Measurements from ENCODE around the gene EFCAB8. TPM values are rescaled to one million over a fixed set of nuclear protein-coding genes. Genes with fewer than 3 reads are reported as not detected.

EFCAB8 gene
- total RNA-seq, 1 donor from 2014 or later, result 0.41 TPM

GRCh38 chr20:33007376-33008335 lies 148.9 kb downstream of the EFCAB8 start, which contains the start of gene BPIFB2:
Gene BPIFB2, plus strand, starts transcription at chr20:33007704. Its CDS starts 871 bp downstream, at chr20:33008575.
- no peaks in the 10 kb centered on the region for H3K79me2 ChIP-seq (ENCODE audit: insufficient read depth, low read length)
- no peak within 1 kb of the TSS for H3K27ac ChIP-seq (ENCODE audit: low read depth, low read length)
- no peaks in the 10 kb centered on the region for H3K9me3 ChIP-seq (ENCODE audit: insufficient read depth, low read depth, low read length)
- H3K36me3 ChIP-seq (ENCODE audit: insufficient read depth, low read length), result no peaks in the 10 kb centered on the region
- FAIRE-seq, result no peak
- Mint-ChIP-seq H3K27ac (ENCODE audit: unreplicated experiment) (no peak within 1 kb of the TSS), H3K36me3 (ENCODE audit: low read depth, unreplicated experiment) (no peaks in the 10 kb centered on the region), H3K4me3 (ENCODE audit: unreplicated experiment) (no peak within 1 kb of the TSS), H3K9me3 (ENCODE audit: unreplicated experiment) (peaks cover 2% of the 10 kb centered on the region), H3K27me3 (ENCODE audit: low read depth, unreplicated experiment) (peaks cover 35% of the 10 kb centered on the region), H3K4me1 (ENCODE audit: low read depth, unreplicated experiment) (no peaks in the 10 kb centered on the region)
- H3K4me3 ChIP-seq (ENCODE audit: insufficient read depth, low read depth, low read length), result no peak within 1 kb of the TSS
- H2AFZ ChIP-seq (ENCODE audit: low read depth, low read length), result no peak within 1 kb of the TSS
- no peak within 1 kb of the TSS for H3K9ac ChIP-seq (ENCODE audit: low read length)
- H3K4me2 ChIP-seq (ENCODE audit: low read length), result no peak within 1 kb of the TSS
- no peak for DNase-seq (ENCODE audit: low read depth)
- H3K4me1 ChIP-seq (ENCODE audit: insufficient read depth, low read length), result no peaks in the 10 kb centered on the region
- no peaks in the 10 kb centered on the region for H4K20me1 ChIP-seq (ENCODE audit: insufficient read depth, low read length)
- TF ChIP-seq EZH2 (IDR thresholded peaks at IDR 0.05; ENCODE audit: insufficient read depth, low read length) (no peak), CTCF (IDR thresholded peaks at IDR 0.05; ENCODE audit: insufficient read depth, low read depth, low read length) (no peak)
- no peaks in the 10 kb centered on the region for H3K27me3 ChIP-seq (ENCODE audit: insufficient read depth, low read length)

- no peak overlapping the region for H3K4me3 Mint-ChIP-seq (ENCODE audit: unreplicated experiment)
These were observed 149.9 kb downstream of the EFCAB8 start for GRCh38 chr20:33008336-33009213.

More at GRCh38 chr20:33008336-33009213, 149.9 kb downstream of the EFCAB8 start:
- H3K4me2 ChIP-seq (ENCODE audit: low read length), result no peak overlapping the region
- Mint-ChIP-seq H3K9me3 (ENCODE audit: unreplicated experiment) (peaks cover 2% of the 10 kb centered on the region), H3K4me1 (ENCODE audit: low read depth, unreplicated experiment) (no peaks in the 10 kb centered on the region), H3K36me3 (ENCODE audit: low read depth, unreplicated experiment) (no peaks in the 10 kb centered on the region), H3K27ac (ENCODE audit: unreplicated experiment) (no peak overlapping the region), H3K27me3 (ENCODE audit: low read depth, unreplicated experiment) (peaks cover 31% of the 10 kb centered on the region)
- no peak overlapping the region for H3K27ac ChIP-seq (ENCODE audit: low read depth, low read length)
- no peaks in the 10 kb centered on the region for H4K20me1 ChIP-seq (ENCODE audit: insufficient read depth, low read length)
- no peak for FAIRE-seq
- H3K36me3 ChIP-seq (ENCODE audit: insufficient read depth, low read length), result no peaks in the 10 kb centered on the region
- no peak overlapping the region for H2AFZ ChIP-seq (ENCODE audit: low read depth, low read length)
- no peaks in the 10 kb centered on the region for H3K4me1 ChIP-seq (ENCODE audit: insufficient read depth, low read length)
- no peaks in the 10 kb centered on the region for H3K27me3 ChIP-seq (ENCODE audit: insufficient read depth, low read length)
- no peak overlapping the region for H3K9ac ChIP-seq (ENCODE audit: low read length)
- TF ChIP-seq EZH2 (IDR thresholded peaks at IDR 0.05; ENCODE audit: insufficient read depth, low read length) (no peak), CTCF (IDR thresholded peaks at IDR 0.05; ENCODE audit: insufficient read depth, low read depth, low read length) (no peak)
- no peaks in the 10 kb centered on the region for H3K9me3 ChIP-seq (ENCODE audit: insufficient read depth, low read depth, low read length)
- no peak for DNase-seq (ENCODE audit: low read depth)
- H3K4me3 ChIP-seq (ENCODE audit: insufficient read depth, low read depth, low read length), result no peak overlapping the region
- H3K79me2 ChIP-seq (ENCODE audit: insufficient read depth, low read length), result no peaks in the 10 kb centered on the region

Data from astrocyte (in vitro differentiated cells and primary cell).